Femur (tissue), 1 donor: ENCODE results near the gene TMEM17.

Experiments
- DNase-seq: peaks from one replicate; pipeline ENCODE4 v3.0.0-alpha.2; 2017

TMEM17 gene

DNA sequence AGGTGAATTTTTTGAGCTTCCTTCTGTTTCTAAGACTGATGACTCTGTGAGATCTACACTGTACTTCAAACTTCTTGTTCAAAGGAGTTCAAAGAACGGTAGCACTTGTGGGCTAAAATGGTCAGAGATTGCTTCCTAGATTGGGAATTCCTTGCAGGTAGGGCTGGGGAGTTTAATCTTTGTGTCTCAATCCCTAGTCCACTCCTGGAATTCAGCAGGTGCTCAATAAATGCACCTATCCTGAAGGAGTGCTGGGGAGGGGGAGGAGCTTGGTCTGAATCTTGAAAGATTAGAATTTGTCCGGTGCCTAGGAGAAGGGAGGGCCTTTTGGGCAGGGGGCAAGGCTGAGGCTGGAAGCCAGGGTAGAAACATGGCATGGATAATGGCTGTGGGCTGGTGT, 34.6 kb downstream of the TMEM17 start:
- DNase-seq, result no peak

DNA sequence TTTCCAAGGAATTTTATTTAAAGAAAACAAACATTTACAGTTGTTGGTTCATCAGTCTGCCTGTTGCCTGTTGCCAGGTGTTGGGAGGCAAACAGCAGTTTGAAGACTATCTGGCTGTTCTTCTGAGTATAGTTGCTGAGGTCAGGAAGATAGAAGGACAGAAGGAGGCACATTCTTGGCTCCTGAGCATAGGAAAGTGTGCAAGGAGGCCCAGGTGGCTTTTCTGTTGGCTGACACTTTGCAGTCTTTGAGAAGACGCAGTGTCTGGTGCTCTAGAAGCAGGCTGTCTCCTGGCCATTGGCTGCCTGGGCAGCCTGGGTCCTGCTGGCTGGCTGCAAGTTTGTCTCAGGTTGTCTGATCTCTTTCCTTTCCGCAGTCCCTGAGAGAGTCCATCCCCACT, 36.4 kb downstream of the TMEM17 start:
- no peak for DNase-seq

DNA sequence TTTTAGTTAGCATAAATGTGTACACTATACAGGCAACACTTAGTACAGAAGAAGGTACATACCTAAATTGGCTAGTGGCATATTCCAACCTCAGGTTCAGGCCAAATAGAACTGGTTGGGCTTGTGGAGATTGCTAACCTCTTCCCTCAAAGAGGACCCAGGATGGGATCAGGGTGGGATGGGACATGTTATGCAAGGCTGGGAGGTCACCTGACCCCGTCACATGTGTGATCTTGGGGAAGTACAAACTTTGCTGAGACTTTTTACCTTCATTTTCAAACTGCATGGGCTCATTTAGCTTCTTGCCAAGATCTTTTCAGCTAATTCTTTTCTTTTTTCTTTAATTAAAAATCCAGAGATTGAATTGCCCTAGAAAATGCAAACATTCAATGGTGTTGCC, 36.9 kb downstream of the TMEM17 start:
- DNase-seq, result no peak

- DNase-seq, result peak; percentile 63
These were observed 38.3 kb downstream of the TMEM17 start for GRCh38 chr2:62467475-62468321.

- no peak for DNase-seq
These were observed 38.9 kb downstream of the TMEM17 start for GRCh38 chr2:62467100-62467474.

DNA sequence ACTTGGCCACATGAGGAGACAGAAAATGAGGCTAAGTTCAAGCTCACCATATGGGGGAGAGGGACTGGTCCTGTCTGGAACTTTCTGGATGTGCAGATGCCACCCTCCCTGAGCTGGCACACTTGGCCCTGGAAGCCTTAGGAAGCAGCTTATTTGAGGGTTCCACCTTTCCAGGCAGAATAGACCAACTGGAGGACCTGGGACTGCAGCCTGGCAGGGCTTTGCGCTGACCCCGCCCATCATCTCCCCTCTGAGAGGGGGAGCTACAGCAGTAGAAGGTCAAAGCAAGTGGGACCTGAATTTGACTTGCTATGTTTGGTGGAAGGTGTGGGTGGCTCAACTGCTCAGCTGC, 39.5 kb downstream of the TMEM17 start:
- DNase-seq, result no peak

- DNase-seq, result peak; percentile 69
These were observed 40.1 kb downstream of the TMEM17 start for GRCh38 chr2:62465741-62466502.

GRCh38 chr2:62465039-62465740, 40.8 kb downstream of the TMEM17 start:
- no peak for DNase-seq

DNA sequence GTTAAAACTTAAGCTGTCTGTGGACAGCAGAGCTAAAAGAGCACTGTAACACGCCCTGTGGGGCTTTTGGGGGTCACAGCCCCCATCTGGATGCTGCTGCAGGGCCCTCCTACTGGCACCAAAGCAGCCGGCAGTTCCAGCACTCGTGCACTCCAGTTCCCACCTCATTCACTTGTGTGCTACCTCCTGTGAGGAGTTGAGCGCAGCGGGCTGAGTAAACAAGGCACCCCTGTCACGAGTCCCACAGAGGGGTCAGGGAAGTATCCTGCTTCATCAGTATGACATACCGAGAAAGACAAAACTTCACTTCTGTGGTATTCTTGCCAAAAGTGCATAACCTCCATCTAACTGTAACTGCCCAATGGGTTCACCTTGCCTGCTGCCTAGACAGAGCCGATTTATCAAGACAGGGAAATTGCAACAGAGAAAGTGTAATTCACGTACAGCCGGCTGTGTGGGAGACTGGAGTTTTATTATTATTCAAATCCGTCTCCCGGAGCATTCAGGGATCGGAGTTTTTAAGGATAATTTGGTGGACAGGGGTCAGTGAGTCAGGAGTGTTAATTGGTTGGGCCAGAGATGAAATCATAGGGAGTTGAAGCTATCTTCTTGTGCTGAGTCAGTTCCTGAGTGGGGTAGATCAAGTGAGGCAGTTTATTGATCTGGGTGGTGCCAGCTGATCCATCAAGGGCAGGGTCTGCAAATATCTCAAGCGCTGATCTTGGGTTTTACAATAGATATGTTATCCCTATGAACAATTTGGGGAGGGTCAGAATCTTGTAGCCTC, 41.6 kb downstream of the TMEM17 start:
- DNase-seq, result no peak

- no peak for DNase-seq
These were observed 43.8 kb downstream of the TMEM17 start for GRCh38 chr2:62462211-62462610.

GRCh38 chr2:62461707-62462106, 44.3 kb downstream of the TMEM17 start:
- DNase-seq, result peak; percentile 45

DNA sequence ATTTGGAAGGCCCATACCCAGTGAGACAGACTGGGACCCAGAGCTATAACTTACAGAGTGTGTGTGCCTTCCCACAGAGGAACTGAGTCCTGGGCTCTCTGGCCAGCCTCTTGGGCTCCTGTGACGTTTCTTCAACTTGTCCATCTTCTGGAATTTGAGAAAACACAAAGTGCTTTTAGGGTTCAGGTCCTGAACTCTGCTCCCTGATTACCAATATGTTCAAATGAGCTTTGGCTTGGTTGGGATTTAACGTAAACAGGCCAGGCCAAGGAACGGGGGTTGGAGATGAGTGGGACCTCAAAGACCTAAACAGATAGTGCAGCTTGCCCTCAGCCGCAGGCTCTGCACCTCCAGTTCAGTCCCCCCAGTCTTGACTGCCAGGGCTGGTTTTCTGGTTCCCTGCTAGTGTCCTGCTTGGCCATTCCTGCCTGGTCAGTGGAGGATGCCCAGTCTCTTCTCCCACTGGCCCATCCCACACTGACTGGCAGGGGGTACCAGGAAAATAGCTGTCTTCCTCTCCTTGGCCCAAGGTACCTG, 44.9 kb downstream of the TMEM17 start:
- no peak for DNase-seq

DNA sequence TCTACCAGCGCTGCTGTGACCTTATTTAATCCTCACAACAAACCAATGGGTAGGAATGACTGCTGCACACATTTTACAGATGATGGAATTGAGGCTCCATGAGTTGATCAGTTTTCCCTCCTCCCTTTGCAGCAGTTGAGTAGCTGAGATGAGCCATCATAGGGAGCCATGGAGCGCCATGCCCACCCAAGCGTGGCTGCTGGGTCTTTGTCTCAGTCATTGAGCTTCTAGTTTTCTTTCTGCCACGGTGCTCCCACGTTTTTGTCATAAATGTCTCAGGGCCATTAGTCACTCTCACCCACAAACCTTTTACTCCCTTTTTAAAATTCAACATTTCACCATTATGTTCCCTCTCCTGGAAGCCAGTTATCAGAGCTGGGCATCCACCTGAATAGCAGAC, 45.8 kb downstream of the TMEM17 start:
- no peak for DNase-seq

DNA sequence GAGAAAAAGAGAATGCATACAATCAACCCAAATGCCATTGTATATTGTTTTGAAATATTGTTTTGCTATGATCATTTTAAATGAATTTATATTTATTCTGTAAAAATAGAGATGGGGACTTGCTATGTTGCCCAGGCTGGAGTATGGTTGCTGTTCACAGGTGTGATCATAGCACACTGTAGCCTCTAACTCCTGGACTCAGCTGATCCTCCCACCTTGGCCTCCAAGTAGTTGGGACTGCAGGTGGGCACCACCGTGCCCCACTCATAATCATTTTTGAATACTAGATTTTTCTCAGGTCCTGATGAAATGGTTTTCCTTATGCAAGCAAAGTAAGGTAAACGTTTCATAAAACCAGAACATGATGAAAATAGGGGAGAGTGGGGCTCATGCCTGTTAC, 46.3 kb downstream of the TMEM17 start:
- no peak for DNase-seq

DNA sequence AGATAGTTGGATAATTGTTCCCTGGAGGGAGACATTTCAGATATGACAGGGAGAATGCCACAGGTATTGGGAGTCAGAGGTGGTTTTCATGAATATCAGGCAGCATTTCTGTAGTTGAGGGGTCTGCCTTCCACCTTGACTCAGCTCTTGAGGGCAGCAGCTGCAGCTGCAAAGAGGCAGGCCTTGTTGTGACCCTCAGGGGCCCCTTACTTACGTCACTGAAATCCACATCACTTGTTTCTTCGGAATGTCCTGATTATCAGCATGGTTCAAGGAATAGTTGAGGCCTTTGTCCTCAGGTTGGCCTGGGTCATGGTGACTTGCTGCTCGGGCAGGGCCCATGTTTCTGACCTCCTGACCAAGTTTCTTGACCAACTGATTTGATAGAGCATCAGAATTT, 46.9 kb downstream of the TMEM17 start:
- peak; percentile 41 for DNase-seq

GRCh38 chr2:62458671-62459081, 47.3 kb downstream of the TMEM17 start:
- peak; percentile 65 for DNase-seq

GRCh38 chr2:62458206-62458641, 47.8 kb downstream of the TMEM17 start:
- no peak for DNase-seq

- no peak for DNase-seq
These were observed 48.4 kb downstream of the TMEM17 start for GRCh38 chr2:62457556-62457955.

DNA sequence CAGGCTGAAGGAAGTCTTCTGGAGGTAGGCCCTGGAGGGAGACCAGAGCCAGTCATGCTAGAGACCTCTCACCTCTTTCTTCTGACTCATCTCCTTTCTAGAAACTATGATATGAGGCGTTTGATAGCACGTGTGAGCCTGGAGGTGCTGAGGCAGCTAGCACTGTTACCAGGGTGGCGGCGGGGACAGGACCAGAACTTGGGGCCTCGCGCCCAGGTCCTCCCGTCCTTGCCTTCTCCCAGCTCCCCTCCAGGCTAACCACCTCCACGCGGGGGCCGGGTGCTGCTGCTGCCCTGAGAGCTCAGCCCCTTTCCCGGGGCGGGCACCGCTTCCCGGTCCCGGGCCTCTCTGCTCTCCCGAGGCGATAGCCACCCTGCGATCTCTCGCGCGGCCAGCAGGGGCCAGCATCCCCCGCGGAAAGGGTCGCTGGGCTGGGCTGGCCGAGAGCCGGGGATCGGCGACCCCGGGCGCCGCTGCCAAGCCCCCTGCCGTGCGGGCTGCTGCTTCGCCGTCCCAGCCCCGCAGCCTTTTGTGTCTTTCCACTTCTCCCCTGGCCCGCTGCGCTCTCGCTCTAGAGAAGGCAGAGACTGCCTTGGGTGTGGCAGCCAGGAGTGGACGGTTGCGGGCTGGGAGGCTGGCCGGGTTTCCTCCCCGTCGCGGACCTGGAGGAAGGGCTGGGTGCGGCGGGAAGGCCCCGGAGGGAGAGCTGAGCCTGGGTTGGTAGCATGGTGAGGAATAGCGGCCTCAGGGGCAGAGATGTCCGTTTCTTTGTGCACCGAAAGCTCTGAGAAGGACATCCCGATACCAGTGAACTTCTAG, 49.1 kb downstream of the TMEM17 start:
- DNase-seq, result peak; percentile 84

DNA sequence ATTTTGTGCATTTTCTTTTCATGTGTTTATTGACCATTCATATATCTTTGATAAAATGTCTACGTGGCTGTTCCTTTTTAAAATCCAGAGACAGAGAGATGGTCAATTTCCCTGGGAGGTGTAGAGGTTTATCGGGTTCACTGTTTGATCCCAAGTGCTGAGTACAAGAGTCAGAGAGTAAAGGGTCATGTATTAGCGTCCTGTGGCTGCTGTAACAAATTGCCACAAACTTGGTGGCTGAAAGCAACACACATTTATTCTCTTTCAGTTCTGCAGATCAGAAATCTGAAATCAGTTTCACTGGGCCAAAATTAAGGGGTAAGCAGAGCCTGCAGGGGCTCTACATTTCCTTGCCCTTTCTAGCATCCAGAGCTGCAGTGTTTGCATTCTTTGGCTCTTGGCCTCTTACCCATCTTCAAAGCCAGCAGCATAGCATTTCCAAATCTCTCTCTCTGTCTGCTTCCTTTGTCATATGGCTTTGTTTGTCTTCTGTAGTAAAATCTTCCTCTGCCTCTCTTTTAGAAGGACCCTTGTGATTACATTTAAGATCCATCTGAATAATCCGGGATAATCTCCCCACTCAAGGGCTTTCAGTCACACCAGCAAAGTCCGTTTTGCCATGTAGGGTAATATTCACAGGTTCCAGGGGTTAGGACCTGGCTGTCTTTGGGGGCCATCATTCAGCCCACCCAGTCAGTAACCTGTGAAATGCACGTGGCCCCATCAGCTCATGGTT, 49.9 kb downstream of the TMEM17 start:
- no peak for DNase-seq

DNA sequence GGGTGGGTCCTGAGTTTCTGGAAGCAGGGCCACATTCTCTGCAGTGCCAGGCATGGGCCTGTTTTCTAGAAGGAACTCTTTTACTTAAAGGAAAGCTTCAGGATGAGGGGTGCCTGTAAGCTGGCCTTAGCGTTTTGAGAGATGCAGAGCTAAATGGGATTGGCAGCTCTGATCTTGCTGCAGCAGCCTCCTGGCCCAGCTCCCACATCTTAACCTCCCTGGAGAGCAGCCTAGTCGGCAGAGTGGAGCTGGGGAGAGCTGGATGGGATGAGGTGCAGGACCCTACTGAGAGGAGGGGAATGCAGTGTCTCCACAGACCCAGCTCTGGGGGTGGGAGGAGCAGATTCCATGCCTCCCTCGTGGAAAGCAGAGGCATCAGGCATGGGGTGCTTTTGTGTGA, 52.0 kb downstream of the TMEM17 start:
- no peak for DNase-seq
